ENCODE measurements around the gene STK39.

GRCh38 chr2:168233166-168233565, 14.2 kb downstream of the STK39 start:
- TF ChIP-seq CTCF (IDR thresholded peaks at IDR 0.05) (no peak), POLR2A (IDR thresholded peaks at IDR 0.05) (no peak)

Measured in right lobe of liver (tissue), 4 donors.